Hepatocyte (in vitro differentiated cells): ENCODE data around the gene OTOR.

Experiments used
- CTCF ChIP-seq: fragments of 200-600 bp; sonication (generic); IDR thresholded peaks from 2 replicates; pipeline ENCODE4 v1.5.1; 2016; ENCODE audit warnings: antibody characterized with exemption, mild to moderate bottlenecking; ENCODE audit not compliant: poor library complexity
- EZH2 ChIP-seq: fragments of 200-600 bp; sonication (generic); IDR thresholded peaks from 2 replicates; pipeline ENCODE4 v1.6.1; 2016; ENCODE audit warnings: antibody characterized with exemption, mild to moderate bottlenecking, borderline replicate concordance

GRCh38 chr20:16764560-16764959 is 16.4 kb downstream of the OTOR start:
- no peak for TF ChIP-seq CTCF
- TF ChIP-seq EZH2: no peak
